ENCODE results near the gene GPHN.

DNA sequence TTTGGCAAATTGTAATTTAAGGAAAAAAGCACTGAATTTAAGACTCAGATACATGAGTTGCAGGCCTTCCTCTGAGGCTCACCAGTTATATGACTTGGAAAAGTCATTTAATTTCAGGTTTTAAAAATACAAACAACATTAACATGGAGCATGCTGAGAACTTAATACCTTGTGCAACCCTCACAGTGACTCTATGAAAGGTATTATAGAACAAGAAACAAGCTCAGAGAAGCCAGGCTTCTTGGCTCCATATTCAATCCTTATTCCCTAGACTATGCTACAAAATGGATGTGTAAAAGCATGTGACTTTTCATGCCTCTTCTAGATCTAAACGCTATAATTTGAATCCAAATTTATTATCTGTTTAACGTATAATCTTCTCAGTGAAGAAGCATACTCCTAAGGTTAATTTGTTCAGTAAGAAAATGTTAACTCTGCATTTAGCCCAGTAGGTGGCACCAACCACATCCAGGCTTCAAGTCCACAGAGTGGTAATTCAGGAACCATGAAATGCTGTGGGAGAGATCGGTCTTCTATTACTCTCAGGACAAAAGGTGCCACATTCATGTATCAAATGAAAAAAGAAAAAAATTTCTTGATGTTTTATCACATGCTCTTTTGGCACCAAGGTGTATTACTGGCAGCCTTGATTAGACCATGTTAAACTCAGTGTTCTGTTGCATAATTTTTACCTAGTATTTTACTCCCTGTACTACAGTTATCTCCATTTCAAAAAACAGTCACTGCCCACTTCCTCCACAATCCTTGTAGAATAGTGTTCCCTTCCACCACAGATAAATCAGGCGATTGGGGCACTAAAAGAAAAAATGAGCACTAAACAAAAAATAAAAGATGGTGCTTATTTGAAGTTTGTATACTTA, 12.5 kb upstream of the GPHN start:
- TF ChIP-seq, protein P1, sequence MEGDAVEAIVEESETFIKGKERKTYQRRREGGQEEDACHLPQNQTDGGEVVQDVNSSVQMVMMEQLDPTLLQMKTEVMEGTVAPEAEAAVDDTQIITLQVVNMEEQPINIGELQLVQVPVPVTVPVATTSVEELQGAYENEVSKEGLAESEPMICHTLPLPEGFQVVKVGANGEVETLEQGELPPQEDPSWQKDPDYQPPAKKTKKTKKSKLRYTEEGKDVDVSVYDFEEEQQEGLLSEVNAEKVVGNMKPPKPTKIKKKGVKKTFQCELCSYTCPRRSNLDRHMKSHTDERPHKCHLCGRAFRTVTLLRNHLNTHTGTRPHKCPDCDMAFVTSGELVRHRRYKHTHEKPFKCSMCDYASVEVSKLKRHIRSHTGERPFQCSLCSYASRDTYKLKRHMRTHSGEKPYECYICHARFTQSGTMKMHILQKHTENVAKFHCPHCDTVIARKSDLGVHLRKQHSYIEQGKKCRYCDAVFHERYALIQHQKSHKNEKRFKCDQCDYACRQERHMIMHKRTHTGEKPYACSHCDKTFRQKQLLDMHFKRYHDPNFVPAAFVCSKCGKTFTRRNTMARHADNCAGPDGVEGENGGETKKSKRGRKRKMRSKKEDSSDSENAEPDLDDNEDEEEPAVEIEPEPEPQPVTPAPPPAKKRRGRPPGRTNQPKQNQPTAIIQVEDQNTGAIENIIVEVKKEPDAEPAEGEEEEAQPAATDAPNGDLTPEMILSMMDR (conservative IDR thresholded peaks at IDR 0.05; ENCODE audit: low read depth, low read length): peak; percentile 90
- TF ChIP-seq EZH2 (IDR thresholded peaks at IDR 0.05; ENCODE audit: low read length, unreplicated experiment): no peak
- no peak for TF ChIP-seq EZH2phosphoT487 (IDR thresholded peaks at IDR 0.05; ENCODE audit: borderline replicate concordance, low read length)

Measured in PC-3 (cell line).